Skeletal muscle tissue (tissue), 4 donors: ENCODE results near the gene OVCA2. TPM values are rescaled to one million over a fixed set of nuclear protein-coding genes. Genes with fewer than 3 reads are reported as not detected.
A peak's percentile ranks its signal among the peaks of the same experiment; 100 is the strongest.

Experiments used
- H3K27ac ChIP-seq: one replicate; pipeline ENCODE4 v1.7.0; 2013; ENCODE audit warnings: mild to moderate bottlenecking, low read depth, low read length, inconsistent platforms
- H3K27me3 ChIP-seq, 3 donors: one replicate each; pipeline ENCODE4 v1.7.0; 2013; ENCODE audit warnings: low read length in 3 of 3; ENCODE audit not compliant: control insufficient read depth in 3 of 3, insufficient read depth in 3 of 3
- H3K36me3 ChIP-seq, 3 donors: one replicate each; pipeline ENCODE4 v1.7.0; 2013; ENCODE audit warnings: low read length in 3 of 3; ENCODE audit not compliant: control insufficient read depth in 3 of 3, insufficient read depth in 3 of 3
- H3K4me1 ChIP-seq, 3 donors: one replicate each; pipeline ENCODE4 v1.7.0; 2013; ENCODE audit warnings: low read length in 3 of 3, mild to moderate bottlenecking in 3 of 3; ENCODE audit not compliant: control insufficient read depth in 3 of 3, insufficient read depth in 3 of 3
- H3K4me3 ChIP-seq, 3 donors: one replicate each; pipeline ENCODE4 v1.7.0; 2013; ENCODE audit warnings: low read length in 3 of 3
- H3K9ac ChIP-seq, 3 donors: one replicate each; pipeline ENCODE4 v1.7.0; 2013; ENCODE audit warnings: low read length in 3 of 3, mild to moderate bottlenecking in 3 of 3, moderate library complexity in 2 of 3, low read depth in 1 of 3
- H3K9me3 ChIP-seq, 3 donors: one replicate each; pipeline ENCODE4 v1.7.0; 2013; ENCODE audit warnings: low read length in 3 of 3; ENCODE audit not compliant: control insufficient read depth in 3 of 3
- total RNA-seq: library from RNA; depleted of rRNA; stranded (reverse); fragments of >200 nt; gene quantifications from one replicate; pipeline ENCODE4 v1.2.3, GENCODE V29; 2014
- donor health status: Osteomylitis.

Gene OVCA2
- total RNA-seq, 1 donor from 2014 or later, result 24.0 TPM

- peaks cover 10 to 28% (median 18%) of the 10 kb centered on the region in 3 donors for H3K27me3 ChIP-seq
- H3K9ac ChIP-seq, result peak within 1 kb of the TSS; percentile 96 to 99 (median 97)
- H3K27ac ChIP-seq, result peak within 1 kb of the TSS; percentile 88
- peak within 1 kb of the TSS; percentile 97 to 100 (median 98) for H3K4me3 ChIP-seq
- H3K9me3 ChIP-seq, result no peaks in the 10 kb centered on the region
- peaks cover 21 to 43% (median 34%) of the 10 kb centered on the region in 3 donors for H3K4me1 ChIP-seq
- peaks cover 4 to 14% (median 11%) of the 10 kb centered on the region in 3 donors for H3K36me3 ChIP-seq
Measured at GRCh38 chr17:2029911-2030778, 11.7 kb upstream of the OVCA2 start, which contains the start of gene DPH1. DPH1 (plus strand) TSS chr17:2030153; CDS start chr17:2030170, 17 bp downstream.

- Histone ChIP-seq H3K9me3 (no peaks in the 10 kb centered on the region), H3K27me3 (peaks cover 10 to 28% (median 18%) of the 10 kb centered on the region in 3 donors), H3K4me3 (peak overlapping the region; percentile 97 to 100 (median 98)), H3K36me3 (peaks cover 9 to 16% (median 15%) of the 10 kb centered on the region in 3 donors), H3K27ac (peak overlapping the region; percentile 88), H3K4me1 (peaks cover 21 to 37% (median 28%) of the 10 kb centered on the region in 3 donors), H3K9ac (peak overlapping the region; percentile 96 to 99 (median 97))
Measured at GRCh38 chr17:2030779-2031163, 11.1 kb upstream of the OVCA2 start.

- Histone ChIP-seq H3K4me3 (no peak overlapping the region), H3K27me3 (peaks cover 3 to 12% (median 7%) of the 10 kb centered on the region in 3 donors), H3K27ac (no peak overlapping the region), H3K36me3 (peaks cover 29 to 39% (median 33%) of the 10 kb centered on the region in 3 donors), H3K9me3 (no peaks in the 10 kb centered on the region), H3K9ac (no peak overlapping the region), H3K4me1 (peaks cover 16 to 32% (median 23%) of the 10 kb centered on the region in 3 donors)
Measured at GRCh38 chr17:2033153-2033552, 8.7 kb upstream of the OVCA2 start.

- no peaks in the 10 kb centered on the region for H3K9me3 ChIP-seq
- H3K4me1 ChIP-seq, result peaks cover 16 to 32% (median 23%) of the 10 kb centered on the region in 3 donors
- no peak overlapping the region for H3K27ac ChIP-seq
- H3K36me3 ChIP-seq, result peaks cover 36 to 47% (median 40%) of the 10 kb centered on the region in 3 donors
- peaks cover 0 to 2% (median 0%) of the 10 kb centered on the region in 3 donors for H3K27me3 ChIP-seq
- H3K9ac ChIP-seq, result no peak overlapping the region
- H3K4me3 ChIP-seq, result no peak overlapping the region
Measured at GRCh38 chr17:2034157-2034556, 7.7 kb upstream of the OVCA2 start.

GRCh38 chr17:2034806-2035540 is 6.8 kb upstream of the OVCA2 start:
- H3K4me1 ChIP-seq, result peaks cover 16 to 28% (median 19%) of the 10 kb centered on the region in 3 donors
- no peak overlapping the region for H3K9ac ChIP-seq
- peaks cover 41 to 51% (median 43%) of the 10 kb centered on the region in 3 donors for H3K36me3 ChIP-seq
- no peak overlapping the region for H3K4me3 ChIP-seq
- H3K9me3 ChIP-seq, result no peaks in the 10 kb centered on the region
- H3K27me3 ChIP-seq, result no peaks in the 10 kb centered on the region
- H3K27ac ChIP-seq, result no peak overlapping the region

GRCh38 chr17:2035541-2036488 is 6.0 kb upstream of the OVCA2 start:
- no peak overlapping the region for H3K27ac ChIP-seq
- no peak overlapping the region for H3K9ac ChIP-seq
- no peaks in the 10 kb centered on the region for H3K9me3 ChIP-seq
- H3K36me3 ChIP-seq, result peaks cover 48 to 54% (median 48%) of the 10 kb centered on the region in 3 donors
- H3K4me3 ChIP-seq, result no peak overlapping the region
- H3K4me1 ChIP-seq, result peaks cover 12 to 24% (median 16%) of the 10 kb centered on the region in 3 donors
- H3K27me3 ChIP-seq, result no peaks in the 10 kb centered on the region

GRCh38 chr17:2037155-2037554 is 4.7 kb upstream of the OVCA2 start:
- Histone ChIP-seq H3K4me1 (peaks cover 1 to 20% (median 11%) of the 10 kb centered on the region in 3 donors), H3K27me3 (no peaks in the 10 kb centered on the region), H3K4me3 (no peak overlapping the region), H3K9ac (no peak overlapping the region), H3K27ac (no peak overlapping the region), H3K36me3 (peaks cover 48 to 56% (median 52%) of the 10 kb centered on the region in 3 donors), H3K9me3 (no peaks in the 10 kb centered on the region)

GRCh38 chr17:2040219-2040827 is 1.5 kb upstream of the OVCA2 start:
- Histone ChIP-seq H3K27ac (no peak overlapping the region), H3K36me3 (peaks cover 56 to 57% (median 56%) of the 10 kb centered on the region in 3 donors), H3K9ac (no peak overlapping the region), H3K9me3 (no peaks in the 10 kb centered on the region), H3K27me3 (no peaks in the 10 kb centered on the region), H3K4me3 (no peak overlapping the region), H3K4me1 (peaks cover 17 to 35% (median 24%) of the 10 kb centered on the region in 3 donors)
